Activated CD8-positive, alpha-beta memory T cell treated with anti-CD3 and anti-CD28 coated beads, Interleukin-2, amount 50 U/mL, for 24 hours (primary cell): ENCODE results near the gene PWWP2A.
"Not testable (repeated sequence)": the region's sequence is repeated elsewhere in the genome, so short reads cannot be mapped to it uniquely, and the experiment has no call there.

Experiments used
- DNase-seq: peaks from one replicate; pipeline ENCODE4 v3.0.0-alpha.2; 2020; ENCODE audit errors: extremely low read depth

PWWP2A gene

DNA sequence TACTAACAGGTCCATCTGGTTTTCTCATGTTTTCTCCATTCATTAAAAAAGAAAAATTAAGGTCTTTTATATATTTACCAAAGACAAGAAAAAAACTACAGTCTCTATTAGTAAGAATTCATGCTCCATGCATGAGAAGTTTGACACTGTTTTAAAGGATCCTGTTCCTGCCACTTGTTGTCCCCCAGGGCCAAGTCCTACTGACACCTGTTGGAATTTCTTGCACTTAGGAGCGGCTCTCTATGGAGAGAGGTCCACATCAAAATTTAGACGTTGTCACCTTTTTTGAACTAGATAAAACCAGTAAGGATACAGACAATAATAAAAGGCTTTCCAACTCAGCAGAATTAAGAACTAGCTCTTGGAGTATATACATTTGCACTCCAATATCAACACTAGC, 42.3 kb downstream of the PWWP2A start:
- DNase-seq, result no peak

DNA sequence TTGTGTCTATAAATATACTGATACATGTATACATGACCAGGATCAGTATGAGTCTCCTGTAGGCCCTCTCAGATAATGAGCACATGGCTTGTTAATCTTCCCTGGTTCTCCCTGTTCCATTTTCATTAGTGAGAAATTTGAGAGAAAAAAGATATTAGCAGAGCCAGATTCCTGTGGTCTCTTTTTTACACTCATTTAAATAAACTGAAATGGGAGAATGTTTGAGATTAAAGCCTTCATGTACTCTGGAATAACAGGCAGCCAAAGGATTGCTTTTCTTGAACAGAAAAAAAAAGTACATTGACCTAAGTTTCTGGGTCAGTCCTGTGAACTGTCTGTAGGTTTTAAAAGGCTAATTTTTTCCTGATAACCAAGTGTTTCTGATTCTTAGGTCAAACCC, 44.2 kb downstream of the PWWP2A start:
- DNase-seq, result no peak

DNA sequence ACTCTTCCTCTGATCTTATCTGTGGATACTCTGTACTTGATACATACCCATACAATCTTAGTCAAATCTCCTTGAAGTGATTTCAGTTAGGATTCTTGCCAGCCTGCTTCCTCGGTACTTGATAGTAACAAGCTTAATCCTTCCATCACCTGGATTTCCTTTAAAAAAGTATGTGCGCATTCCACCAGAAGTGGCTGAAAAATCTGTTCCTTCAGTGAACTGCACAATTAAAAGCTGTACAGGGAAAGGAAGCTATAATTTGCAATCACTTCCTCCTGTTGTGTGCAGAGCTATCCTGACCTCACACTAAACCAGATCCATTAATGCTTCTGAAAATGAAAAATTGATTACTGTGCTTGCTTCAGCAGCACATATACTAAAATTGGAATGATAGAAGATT, 47.3 kb downstream of the PWWP2A start:
- DNase-seq, result no peak

DNA sequence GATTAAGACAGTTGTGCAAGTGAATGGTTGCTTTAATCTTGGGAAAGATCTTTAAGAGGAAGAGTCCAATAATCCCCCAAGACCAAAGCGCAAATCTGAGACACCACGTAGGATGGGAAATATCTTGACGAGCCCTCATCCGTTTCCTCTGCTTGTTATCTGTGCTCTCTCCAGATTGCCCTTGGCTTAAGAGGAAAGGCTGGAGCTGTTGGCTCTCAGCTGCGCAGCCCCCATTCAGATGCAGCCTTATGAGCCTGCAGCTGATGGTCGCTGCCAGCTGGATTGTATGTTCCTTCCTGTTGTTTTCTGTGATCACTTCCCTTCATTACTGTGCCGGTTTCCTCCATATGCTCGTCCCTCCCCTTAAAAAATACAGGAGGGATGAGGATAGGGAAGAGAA, 47.7 kb downstream of the PWWP2A start:
- DNase-seq, result no peak

DNA sequence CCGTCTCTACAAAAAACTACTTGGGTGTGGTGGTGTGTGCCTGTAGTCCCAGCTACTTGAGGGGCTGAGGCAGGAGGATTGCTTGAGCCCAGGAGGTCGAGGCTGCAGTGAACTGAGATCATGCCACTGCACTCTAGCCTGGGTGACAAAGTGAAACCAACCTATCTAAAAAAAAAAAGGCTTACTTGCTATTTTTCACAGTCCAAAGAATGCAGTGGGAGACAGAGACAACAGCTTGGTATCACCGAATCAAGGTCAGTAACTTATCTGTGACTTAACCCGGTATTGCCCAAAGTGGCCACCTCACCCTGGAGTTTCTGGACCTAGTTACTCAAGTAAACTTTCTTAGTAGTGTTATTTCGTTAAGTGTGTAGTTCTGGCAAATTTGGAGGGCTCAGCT, 50.1 kb downstream of the PWWP2A start:
- not testable (repeated sequence) for DNase-seq

DNA sequence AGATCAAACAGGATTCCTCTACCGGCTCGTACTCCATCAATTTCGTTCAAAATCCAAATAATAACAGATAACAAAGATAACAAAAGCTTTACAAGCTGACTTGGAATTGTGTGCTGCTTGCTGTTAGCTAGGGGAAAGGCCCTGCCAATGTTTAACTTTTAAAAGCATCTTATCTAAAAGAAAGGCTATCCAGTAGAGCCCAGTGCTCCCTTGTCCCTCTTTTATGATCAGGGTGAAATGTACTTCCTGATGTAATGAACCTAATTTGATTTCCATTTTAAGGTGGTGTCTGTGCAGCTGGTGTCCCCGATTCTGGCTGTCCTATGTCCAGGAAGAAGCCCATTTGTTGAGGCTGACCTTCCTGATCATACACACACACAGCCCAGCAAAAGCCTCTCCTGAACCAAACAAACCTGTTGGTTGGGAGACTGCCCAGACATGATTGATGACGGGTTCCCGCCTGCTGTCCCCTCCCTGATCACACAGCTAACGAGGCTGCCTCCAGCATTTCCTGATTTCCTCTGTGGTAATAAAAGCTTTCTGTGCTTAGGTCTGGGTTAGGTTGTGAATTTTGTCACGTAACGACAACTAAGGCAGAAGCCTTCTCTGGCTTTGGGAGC, 54.1 kb downstream of the PWWP2A start:
- no peak for DNase-seq

DNA sequence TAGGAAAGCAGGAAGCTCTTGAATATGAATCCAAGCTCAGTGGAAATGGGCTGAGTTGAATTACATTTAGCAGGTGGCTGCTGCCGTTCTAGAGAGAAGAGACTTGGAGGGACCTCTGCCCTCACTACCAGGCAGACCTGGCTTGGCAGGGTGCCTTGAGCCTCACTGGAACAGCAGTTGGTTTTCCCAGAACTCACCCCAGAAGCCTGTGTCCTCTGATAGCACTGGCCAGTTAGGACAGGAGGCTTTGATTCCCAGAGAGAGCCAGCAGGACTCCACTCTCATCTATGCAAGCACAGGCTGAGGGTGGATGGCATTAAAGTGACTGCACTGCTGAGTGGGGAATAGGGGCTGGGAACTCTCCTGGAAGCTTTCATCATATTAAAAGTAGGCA, 54.8 kb downstream of the PWWP2A start:
- DNase-seq, result no peak

DNA sequence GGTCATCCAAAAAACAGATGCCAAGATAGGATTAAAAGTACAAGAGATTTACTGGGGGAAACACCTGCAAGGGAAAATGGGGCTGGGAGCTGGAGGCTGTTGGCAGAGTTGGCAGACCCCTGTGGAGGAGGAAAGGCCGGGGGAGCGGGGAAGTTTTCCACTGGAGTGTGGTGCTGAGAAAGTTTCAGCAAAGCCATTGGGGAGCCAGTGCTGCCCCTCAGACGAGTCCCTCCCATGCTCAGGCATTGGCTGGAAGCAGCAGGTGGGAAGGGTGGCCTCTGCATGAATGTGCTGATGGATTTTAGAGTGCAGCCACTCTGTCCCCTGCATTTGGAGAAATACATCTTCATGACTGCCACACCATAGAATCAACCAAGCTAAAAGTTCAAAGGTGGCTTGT, 57.5 kb downstream of the PWWP2A start:
- no peak for DNase-seq

DNA sequence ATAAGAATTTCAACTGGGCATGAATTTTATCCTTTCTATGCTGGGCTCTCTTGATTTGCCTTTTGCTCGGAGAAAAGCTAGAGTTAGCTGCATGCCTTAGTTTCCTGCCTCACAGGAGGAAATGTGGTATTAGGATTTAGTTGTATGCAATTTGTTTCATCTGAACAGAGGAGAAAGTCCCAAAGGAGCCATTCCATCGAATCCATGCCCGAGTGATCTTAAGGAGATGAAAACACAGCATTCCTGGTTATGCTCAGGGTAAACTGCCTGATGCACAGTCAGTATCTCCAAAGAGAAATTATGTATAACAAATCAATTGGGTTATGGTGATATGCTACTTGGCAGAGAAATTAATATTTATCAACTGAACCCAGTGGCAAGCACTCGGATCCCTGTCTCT, 59.2 kb downstream of the PWWP2A start:
- no peak for DNase-seq

DNA sequence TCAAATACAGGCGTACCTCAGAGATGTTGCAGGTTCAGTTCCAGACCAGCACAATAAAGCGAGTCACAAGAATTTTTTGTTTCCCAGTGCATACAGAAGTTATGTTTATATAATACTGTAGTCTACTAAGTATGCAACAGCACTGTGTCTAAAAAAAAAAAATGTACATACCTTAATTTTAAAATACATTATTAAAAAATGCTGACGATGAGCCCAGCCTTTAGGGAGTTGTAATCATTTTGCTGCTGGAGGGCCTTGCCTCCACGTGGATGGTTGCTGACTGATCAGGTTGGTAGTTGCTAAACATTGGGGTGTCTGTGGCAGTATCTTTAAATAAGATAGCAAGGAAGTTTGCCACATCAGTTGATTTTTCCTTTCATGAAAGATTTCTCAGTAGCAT, 62.0 kb downstream of the PWWP2A start:
- no peak for DNase-seq

DNA sequence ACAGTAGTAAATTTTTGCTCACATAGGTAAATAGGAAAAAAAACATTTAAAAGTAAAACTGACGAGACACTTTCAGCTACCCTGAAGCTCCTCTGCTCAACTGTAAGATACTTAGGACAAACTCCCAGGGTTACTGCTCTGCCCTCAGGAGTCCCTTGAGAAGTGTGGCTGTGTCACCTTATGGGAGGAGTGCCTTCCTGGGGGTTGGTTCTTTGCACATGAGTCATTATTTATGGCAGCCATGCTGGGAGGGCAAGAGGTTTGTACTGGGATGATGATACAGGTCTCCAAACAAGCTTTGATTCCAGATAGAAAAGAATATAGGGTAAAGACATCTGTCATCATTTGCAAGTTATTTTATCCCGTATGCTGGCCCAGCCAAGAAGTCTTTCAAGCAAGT, 64.4 kb downstream of the PWWP2A start:
- DNase-seq, result no peak

DNA sequence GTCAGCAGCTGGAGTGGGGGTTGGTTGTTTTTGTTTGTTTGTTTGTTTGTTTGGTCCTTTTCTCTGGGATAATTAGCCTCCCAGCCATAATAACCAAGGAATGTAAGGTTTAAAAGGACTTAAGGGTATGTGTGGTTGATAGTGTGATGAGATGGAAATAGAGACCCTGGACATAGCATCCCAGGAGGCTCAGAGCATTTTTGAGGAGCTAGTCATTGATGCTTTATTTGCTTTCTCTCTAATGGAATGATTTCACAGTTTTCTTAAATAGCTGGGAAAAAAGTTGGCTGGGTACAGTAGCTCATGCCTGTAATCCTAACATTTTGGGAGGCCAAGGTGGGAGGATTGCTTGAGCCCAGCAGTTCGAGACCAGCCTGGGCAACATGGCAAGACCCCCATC, 65.2 kb downstream of the PWWP2A start:
- DNase-seq, result no peak

DNA sequence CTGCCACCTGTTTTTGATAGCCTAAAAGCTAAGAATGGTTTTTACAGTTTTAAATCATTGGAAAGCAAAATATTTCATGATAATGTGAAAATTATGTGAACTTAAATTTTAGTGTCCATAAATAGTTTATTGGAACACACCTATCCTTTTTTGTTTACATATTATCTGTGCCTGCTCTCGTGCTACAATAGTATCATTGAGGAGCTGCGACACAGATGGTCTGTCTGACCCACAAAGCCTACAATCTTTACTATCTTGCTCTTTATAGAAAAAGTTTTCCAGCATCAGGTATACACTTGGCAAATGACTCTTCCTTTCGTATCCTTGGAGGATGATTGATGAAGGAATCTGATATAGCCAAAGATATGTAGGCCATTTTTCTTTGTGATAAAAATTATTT, 70.2 kb downstream of the PWWP2A start:
- no peak for DNase-seq

DNA sequence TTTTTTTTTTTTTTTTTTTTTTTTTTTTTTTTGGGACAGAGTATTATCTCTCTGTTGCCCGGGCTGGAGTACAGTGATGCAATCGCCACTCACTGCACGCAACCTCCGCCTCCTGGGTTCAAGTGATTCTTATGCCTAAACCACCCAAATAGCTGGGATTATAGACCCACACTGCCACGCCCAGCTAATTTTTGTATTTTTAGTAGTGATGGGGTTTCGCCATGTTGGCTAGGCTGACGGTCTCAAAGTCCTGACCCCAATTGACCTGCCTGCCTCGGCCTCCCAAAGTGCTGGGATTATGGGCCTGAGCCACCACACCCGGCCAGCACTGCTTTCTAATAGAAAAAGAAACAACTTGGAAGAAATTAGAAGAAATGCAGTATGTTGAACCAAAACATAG, 71.1 kb downstream of the PWWP2A start:
- DNase-seq, result no peak

DNA sequence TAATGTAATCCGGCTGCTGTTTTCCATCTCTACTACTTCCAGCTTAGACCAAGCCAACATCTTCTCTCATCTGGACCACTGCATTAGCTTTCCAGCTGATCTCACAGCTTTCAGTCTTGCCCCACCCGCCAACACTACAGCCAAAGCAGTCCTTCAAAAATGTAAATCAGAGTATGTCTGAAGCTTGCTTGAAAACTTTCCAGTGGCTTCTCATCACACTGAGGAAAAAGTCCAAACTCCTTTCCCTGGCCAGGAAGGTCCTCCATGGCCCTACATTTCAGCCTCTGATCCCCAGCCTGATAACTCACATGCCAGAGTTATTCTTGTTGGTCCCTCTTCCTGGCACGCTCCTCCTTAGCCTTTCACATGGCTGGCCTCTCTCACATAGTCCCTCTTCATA, 71.8 kb downstream of the PWWP2A start:
- DNase-seq, result no peak

DNA sequence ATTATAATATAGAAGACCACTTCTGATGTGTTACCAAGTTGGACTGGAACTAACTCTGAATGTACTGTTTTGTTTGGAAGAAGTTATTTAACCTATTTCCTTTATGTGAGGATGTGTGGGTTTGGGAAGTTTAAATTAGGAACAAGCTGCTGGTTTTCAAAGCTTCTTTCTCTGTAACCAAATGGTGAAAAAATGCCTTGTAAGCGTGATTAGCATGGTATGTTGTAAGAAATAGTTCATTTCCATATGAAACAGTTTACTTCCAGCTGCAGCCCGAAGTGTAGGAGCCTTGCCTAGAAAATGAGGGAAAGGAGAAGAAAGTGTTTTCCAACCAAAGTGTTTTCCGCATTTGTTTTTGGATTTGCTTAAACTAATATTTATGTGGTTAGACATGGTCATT, 74.3 kb downstream of the PWWP2A start:
- no peak for DNase-seq

DNA sequence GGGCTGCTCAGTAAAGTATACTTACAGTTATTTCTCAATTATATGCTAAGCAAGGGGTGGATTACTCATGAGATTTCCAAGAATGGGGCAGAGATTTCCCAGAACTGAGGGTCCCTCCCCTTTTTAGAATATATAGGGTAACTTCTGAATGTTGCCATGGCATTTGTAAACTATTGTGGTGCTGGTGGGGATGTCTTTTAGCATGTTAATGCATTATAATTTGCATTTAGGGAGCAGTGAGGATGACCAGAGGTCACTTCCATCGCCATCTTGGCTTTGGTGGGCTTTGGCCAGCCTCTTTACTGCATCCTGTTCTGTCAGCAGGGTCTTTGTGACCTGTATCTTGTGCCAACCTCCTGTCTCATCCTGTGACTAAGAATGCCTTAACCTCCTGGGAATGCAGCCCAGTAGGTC, 74.9 kb downstream of the PWWP2A start:
- no peak for DNase-seq

DNA sequence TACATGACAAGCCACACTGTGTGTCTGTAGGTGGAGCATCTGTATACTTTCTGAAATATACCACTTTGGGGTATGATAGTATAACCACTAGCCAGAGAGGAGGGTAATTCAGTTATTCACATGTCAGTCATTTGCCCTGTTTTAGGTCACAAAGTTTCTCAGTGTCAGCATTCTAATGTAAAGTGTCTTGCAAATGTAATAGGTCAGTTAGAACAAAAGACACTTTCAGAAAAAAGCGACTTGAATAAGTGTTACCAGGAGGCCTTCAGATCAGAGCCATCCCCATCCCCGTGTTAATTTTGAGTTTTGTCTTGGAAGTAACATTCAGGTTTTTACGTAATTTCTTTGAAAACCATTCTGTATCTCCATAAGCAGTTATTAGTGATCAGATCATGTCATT, 76.6 kb downstream of the PWWP2A start:
- no peak for DNase-seq
